Nephron (organoid): ENCODE data around the gene ZNF710.
A peak's percentile ranks its signal among the peaks of the same experiment; 100 is the strongest.

Experiments used
- H3K27ac Mint-ChIP-seq, 3 experiments: 2 replicates each; pipeline ENCODE4 v1.8.0; 2020; ENCODE audit warnings: mixed read lengths in 3 of 3, mild to moderate bottlenecking in 2 of 3, moderate library complexity in 1 of 3
- H3K27me3 Mint-ChIP-seq: 2 replicates; pipeline ENCODE4 v1.8.0; 2021; ENCODE audit warnings: low read depth, mild to moderate bottlenecking, moderate library complexity, mixed read lengths
- H3K36me3 Mint-ChIP-seq: 2 replicates; pipeline ENCODE4 v1.8.0; 2020; ENCODE audit warnings: low read depth, mixed read lengths
- H3K4me1 Mint-ChIP-seq: 2 replicates; pipeline ENCODE4 v1.8.0; 2020; ENCODE audit warnings: mixed read lengths
- H3K4me3 Mint-ChIP-seq, 3 experiments: 2 replicates each; pipeline ENCODE4 v1.8.0; 2020; ENCODE audit warnings: mild to moderate bottlenecking in 3 of 3, mixed read lengths in 3 of 3, moderate library complexity in 2 of 3
- H3K9me3 Mint-ChIP-seq: 2 replicates; pipeline ENCODE4 v1.8.0; 2020; ENCODE audit warnings: mixed read lengths
- TF ChIP-seq, protein P1 (sequence below), 3 experiments: fragments of 200-600 bp; sonication (generic); IDR thresholded peaks; one replicate each; pipeline ENCODE4 v1.5.0; 2021; ENCODE audit warnings: antibody characterized with exemption in 3 of 3; ENCODE audit not compliant: unreplicated experiment in 3 of 3

ZNF710 gene

DNA sequence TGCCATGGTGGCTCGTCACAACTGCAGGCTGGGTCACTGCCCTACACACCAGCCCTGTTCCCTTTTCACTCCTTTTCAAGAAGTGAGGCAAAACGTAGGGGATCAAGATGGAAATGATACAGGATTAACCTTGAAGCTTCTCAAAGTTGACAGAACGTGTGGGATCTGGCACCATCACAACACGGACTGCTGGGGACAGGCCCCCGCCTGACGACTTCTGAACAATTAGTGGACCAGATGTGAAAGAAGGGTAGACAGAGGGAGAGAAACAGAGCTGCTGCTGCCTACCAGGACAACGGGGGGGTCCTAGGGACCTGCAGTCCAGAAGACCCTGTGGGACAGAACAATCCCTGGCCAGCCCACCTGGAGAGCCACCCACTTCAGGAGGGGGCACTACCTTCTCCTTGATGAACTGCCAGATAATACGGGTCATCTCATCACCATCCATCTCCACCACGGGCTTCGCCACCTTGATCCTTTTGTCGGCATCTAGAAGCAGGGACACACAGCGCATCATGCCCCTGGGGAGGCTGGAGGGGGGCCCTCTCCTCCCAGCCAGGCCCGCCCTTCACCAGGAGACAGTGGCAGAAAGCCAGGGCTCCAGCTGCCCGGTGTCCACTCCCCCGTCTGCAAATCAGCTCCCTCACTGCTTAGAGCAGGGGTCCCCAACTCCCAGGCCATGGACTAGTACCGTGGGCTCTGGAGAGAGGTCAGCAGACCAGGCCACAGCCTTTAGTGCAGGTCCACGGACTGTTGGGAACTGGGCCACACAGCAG lies 90.2 kb downstream of the ZNF710 start:
- peaks cover 19% of the 10 kb centered on the region for H3K4me1 Mint-ChIP-seq
- no peaks in the 10 kb centered on the region for H3K27me3 Mint-ChIP-seq
- TF ChIP-seq, protein P1, sequence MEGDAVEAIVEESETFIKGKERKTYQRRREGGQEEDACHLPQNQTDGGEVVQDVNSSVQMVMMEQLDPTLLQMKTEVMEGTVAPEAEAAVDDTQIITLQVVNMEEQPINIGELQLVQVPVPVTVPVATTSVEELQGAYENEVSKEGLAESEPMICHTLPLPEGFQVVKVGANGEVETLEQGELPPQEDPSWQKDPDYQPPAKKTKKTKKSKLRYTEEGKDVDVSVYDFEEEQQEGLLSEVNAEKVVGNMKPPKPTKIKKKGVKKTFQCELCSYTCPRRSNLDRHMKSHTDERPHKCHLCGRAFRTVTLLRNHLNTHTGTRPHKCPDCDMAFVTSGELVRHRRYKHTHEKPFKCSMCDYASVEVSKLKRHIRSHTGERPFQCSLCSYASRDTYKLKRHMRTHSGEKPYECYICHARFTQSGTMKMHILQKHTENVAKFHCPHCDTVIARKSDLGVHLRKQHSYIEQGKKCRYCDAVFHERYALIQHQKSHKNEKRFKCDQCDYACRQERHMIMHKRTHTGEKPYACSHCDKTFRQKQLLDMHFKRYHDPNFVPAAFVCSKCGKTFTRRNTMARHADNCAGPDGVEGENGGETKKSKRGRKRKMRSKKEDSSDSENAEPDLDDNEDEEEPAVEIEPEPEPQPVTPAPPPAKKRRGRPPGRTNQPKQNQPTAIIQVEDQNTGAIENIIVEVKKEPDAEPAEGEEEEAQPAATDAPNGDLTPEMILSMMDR (IDR thresholded peaks at IDR 0.05; ENCODE audit: unreplicated experiment in 3 of 3) = no peak
- H3K36me3 Mint-ChIP-seq = peaks cover 58% of the 10 kb centered on the region
- H3K9me3 Mint-ChIP-seq = no peaks in the 10 kb centered on the region
- H3K4me3 Mint-ChIP-seq = no peak overlapping the region
- H3K27ac Mint-ChIP-seq = no peak overlapping the region

DNA sequence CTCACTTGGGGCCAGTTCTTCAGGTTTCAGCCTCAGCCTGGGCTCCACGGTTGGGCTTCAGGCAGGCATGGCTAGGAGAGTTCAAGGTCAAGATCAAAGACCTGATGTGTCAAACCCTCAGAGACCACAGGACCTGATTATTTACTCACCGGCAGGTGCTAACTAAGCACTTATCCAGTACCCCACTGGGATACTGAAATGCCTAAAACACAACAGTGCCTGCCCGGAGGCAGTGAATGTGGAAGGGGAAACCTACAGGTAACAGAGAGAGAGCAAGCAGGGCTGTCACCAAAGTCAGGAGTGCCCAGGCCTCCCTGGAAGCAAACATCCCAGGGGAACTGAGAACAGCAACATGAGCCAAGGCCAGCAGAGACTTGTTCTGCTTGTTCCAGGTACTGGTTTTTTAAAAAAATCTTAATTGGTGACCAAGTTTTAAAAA lies 94.4 kb downstream of the ZNF710 start:
- H3K27ac Mint-ChIP-seq = peak overlapping the region in 2 of 3 experiments; percentile 29 to 88
- TF ChIP-seq, protein P1 (IDR thresholded peaks at IDR 0.05; ENCODE audit: unreplicated experiment in 3 of 3) = no peak
- peaks cover 60% of the 10 kb centered on the region for H3K4me1 Mint-ChIP-seq

DNA sequence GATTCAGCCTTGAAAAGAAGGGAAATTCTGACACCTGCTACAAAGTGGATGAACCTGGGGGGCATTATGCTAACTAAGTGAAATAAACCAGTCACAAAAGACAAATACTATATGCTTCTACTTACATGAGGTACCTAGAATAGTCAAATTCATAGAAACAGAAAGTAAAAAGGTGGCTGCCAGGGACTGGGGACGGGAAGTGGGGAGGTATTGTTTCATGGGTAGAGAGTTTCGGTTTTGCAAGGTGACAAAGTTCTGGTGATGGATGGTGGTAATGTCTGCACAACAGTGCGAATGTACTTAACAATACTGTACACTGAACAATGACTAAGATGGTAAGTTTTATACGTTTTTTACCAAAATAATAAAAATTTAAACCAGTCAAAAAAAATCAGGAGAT lies 96.4 kb downstream of the ZNF710 start:
- TF ChIP-seq, protein P1 (IDR thresholded peaks at IDR 0.05; ENCODE audit: unreplicated experiment in 3 of 3) = no peak
- H3K36me3 Mint-ChIP-seq = peaks cover 6% of the 10 kb centered on the region
- peak overlapping the region in 1 of 3 experiments; percentile 43 for H3K4me3 Mint-ChIP-seq
- H3K27me3 Mint-ChIP-seq = no peaks in the 10 kb centered on the region
- peak overlapping the region; percentile 86 to 94 (median 89) for H3K27ac Mint-ChIP-seq
- no peaks in the 10 kb centered on the region for H3K9me3 Mint-ChIP-seq
- H3K4me1 Mint-ChIP-seq = peaks cover 72% of the 10 kb centered on the region

More for the DNA sequence above, 94.4 kb downstream of the ZNF710 start:
- H3K36me3 Mint-ChIP-seq = peaks cover 22% of the 10 kb centered on the region
- H3K27me3 Mint-ChIP-seq = no peaks in the 10 kb centered on the region
- H3K4me3 Mint-ChIP-seq = no peak overlapping the region
- no peaks in the 10 kb centered on the region for H3K9me3 Mint-ChIP-seq

DNA sequence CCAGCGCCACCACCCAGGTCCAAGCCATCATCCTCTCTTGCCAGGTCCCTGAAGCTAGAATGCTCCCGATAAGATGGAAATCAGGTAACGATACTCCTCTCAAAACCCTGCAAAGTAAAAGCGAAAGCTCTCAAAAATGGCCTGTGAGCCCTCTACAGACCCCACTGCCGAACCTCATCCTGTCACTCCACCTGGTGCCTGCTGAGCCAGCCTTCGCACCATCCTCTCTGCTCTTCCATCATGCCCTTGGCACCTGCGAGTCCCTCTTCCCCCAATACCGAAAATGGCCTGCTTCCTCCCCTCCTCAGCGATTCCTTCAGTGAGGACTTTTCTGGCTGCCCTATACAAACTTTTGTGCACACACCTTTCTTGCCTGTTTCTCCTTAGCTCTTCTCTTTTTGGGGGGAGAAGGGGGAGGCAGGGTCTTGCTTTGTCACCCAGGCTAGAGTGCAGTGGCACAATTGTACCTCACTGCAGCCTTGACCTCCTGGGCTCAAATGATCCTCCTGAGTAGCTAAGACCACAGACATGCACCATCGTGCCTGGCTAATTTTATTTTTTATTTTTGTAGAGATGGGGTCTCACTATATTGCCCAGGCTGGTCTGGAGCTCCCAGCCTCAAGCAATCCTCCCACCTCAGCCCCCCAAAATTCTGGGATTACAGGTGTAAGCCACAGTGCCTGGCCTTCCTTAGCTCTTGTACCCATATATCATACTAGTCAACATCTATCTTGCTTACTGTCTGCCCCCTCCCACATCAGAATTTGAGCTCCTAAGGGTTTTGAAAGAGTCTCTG lies 98.1 kb downstream of the ZNF710 start:
- TF ChIP-seq, protein P1 (IDR thresholded peaks at IDR 0.05; ENCODE audit: unreplicated experiment in 3 of 3) = no peak
- H3K4me1 Mint-ChIP-seq = peaks cover 85% of the 10 kb centered on the region
- peak overlapping the region; percentile 92 to 94 (median 93) for H3K4me3 Mint-ChIP-seq
- H3K36me3 Mint-ChIP-seq = no peaks in the 10 kb centered on the region
- peak overlapping the region; percentile 89 to 94 (median 89) for H3K27ac Mint-ChIP-seq
- H3K9me3 Mint-ChIP-seq = no peaks in the 10 kb centered on the region
- no peaks in the 10 kb centered on the region for H3K27me3 Mint-ChIP-seq

DNA sequence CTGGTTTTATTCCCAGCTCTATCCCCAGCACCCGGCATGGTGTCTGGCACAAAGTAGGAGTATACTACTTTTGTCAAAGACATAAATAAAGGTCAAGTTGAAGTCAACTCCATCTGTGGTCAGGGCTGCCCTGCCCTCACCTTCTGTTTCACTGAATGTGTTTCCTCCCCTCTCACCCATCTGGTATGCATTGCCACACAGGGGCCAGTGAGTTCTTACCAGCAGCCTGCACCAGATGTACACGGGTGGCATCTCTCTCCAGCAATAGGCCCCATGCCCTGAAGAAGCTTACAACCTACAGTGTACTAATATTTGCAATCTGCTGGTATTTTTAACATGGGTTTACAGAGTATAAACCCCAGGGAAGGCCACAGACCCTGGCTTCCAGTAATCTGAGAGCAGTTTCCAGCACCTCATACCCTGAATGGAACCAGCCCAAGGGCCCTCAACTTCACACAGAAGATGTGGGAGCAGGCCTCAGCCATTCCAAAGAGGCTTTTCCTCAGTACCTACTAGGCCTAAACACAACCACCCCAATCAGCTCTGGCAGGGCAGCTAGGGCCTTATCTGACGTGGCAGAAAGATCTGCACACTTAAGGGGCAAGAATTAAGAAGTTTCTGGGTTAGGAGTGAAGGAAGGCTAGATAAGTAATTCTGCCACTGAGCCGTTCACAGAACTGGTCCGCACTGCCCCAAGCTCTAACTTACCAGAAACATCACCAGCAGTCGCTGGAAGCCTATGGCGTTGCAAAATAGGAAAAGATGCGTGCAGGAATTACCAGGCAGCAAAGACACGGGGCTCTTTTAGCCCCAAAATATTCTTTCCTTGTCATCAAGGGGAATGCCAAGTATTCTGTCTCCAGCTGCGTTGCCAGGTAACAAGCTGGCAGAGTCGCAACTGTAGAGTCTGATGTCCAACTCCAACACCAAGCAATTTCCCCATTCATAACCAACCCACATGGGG lies 99.0 kb downstream of the ZNF710 start:
- TF ChIP-seq, protein P1 (IDR thresholded peaks at IDR 0.05; ENCODE audit: unreplicated experiment in 3 of 3) = no peak
- peaks cover 85% of the 10 kb centered on the region for H3K4me1 Mint-ChIP-seq

More for the DNA sequence above, 99.0 kb downstream of the ZNF710 start:
- H3K4me3 Mint-ChIP-seq = peak overlapping the region; percentile 92 to 94 (median 93)
- H3K9me3 Mint-ChIP-seq = no peaks in the 10 kb centered on the region
- no peaks in the 10 kb centered on the region for H3K27me3 Mint-ChIP-seq
- no peaks in the 10 kb centered on the region for H3K36me3 Mint-ChIP-seq
- peak overlapping the region; percentile 89 to 94 (median 89) for H3K27ac Mint-ChIP-seq
